Body of pancreas (tissue), 4 donors: ENCODE measurements around the gene PMEL. TPM values are rescaled to one million over a fixed set of nuclear protein-coding genes. Genes with fewer than 3 reads are reported as not detected.

Experiments
- ATAC-seq: fragments of 150-250 bp; one replicate; pipeline ENCODE4 v1.9.1; 2016
- DNase-seq, 4 donors: peaks; one replicate each; pipeline ENCODE4 v3.0.0-alpha.2; 2019
- H3K27ac ChIP-seq, 4 donors: fragments of 200-600 bp; sonication (generic); 1 replicate in 3 of 4; 2 replicates in 1 of 4; pipeline versions ENCODE4 v1.5.1 to v1.6.1; 2016 to 2019; ENCODE audit warnings: mild to moderate bottlenecking in 1 of 4, mixed read lengths in 1 of 4, moderate library complexity in 1 of 4
- H3K27me3 ChIP-seq, 2 donors: fragments of 200-600 bp; sonication (generic); one replicate each; pipeline ENCODE4 v1.6.0; 2016; ENCODE audit warnings: mild to moderate bottlenecking in 1 of 2
- H3K36me3 ChIP-seq, 2 donors: fragments of 200-600 bp; sonication (generic); replicated peaks in 1 of 2; 2 replicates each; pipeline ENCODE4 v1.5.1; 2016; ENCODE audit warnings: low read depth in 2 of 2; ENCODE audit not compliant: insufficient read depth in 1 of 2
- H3K4me1 ChIP-seq: fragments of 200-600 bp; sonication (generic); one replicate; pipeline ENCODE4 v1.6.0; 2016
- H3K4me3 ChIP-seq, 2 donors: fragments of 200-600 bp; sonication (generic); 1 replicate in 1 of 2; 2 replicates in 1 of 2; pipeline ENCODE4 v1.5.1; 2016 to 2019
- H3K9me3 ChIP-seq, 3 donors: fragments of 200-600 bp; sonication (generic); 1 replicate in 2 of 3; 2 replicates in 1 of 3; pipeline ENCODE4 v1.5.1; 2016
- CTCF ChIP-seq, 7 experiments: fragments of 450-650 bp in 4 of 7; fragments of 200-600 bp in 3 of 7; sonication (generic) in 3 of 7; IDR thresholded peaks; one replicate each; pipeline ENCODE4 v1.5.1; 2016 to 2019; ENCODE audit warnings: antibody characterized with exemption in 7 of 7
- POLR2A ChIP-seq, 3 donors: fragments of 450-650 bp; IDR thresholded peaks; one replicate each; pipeline ENCODE4 v1.6.1; 2016; ENCODE audit warnings: antibody characterized with exemption in 3 of 3, mild to moderate bottlenecking in 2 of 3
- WGBS, 2 donors: methylation state at CpG; one replicate each; pipeline ENCODE4 v1.1.5; 2017; 5-methylcytosine and 5-hydroxymethylcytosine counted together
- intact Hi-C: fragments of 100-400 bp; cut with DNase I; formaldehyde crosslinking; loops from one replicate; pipeline ENCODE4 v1.15.1; 2023
- total RNA-seq, 2 donors: library from RNA; depleted of rRNA; stranded (reverse); fragments of >200 nt; gene quantifications; one replicate each; pipeline ENCODE4 v1.1.0, GENCODE V29; 2016

PMEL gene
- total RNA-seq, 2 donors from 2014 or later: 1.6 to 2.6 TPM

- no peaks in the 10 kb centered on the region for H3K9me3 ChIP-seq
Observed at GRCh38 chr12:55972042-55972441, 6.2 kb upstream of the PMEL start.

GRCh38 chr12:55970775-55971174, 4.9 kb upstream of the PMEL start:
- no peak overlapping the region for H3K27ac ChIP-seq
- H3K4me1 ChIP-seq: peaks cover 35% of the 10 kb centered on the region
- no peaks in the 10 kb centered on the region for H3K9me3 ChIP-seq
- ATAC-seq (no peak), DNase-seq (no peak)
- TF ChIP-seq CTCF (IDR thresholded peaks at IDR 0.05) (no peak), POLR2A (IDR thresholded peaks at IDR 0.05) (no peak)
- intact Hi-C loops: no loop called here
- 87 to 96% methylated on average over 7 of the region's 7 CpGs for WGBS, 2 donors
- H3K4me3 ChIP-seq: no peak overlapping the region
- H3K27me3 ChIP-seq: no peaks in the 10 kb centered on the region
- H3K36me3 ChIP-seq: no peaks in the 10 kb centered on the region

More at GRCh38 chr12:55972042-55972441, 6.2 kb upstream of the PMEL start:
- Histone ChIP-seq H3K27me3 (no peaks in the 10 kb centered on the region), H3K4me1 (peaks cover 35% of the 10 kb centered on the region), H3K36me3 (no peaks in the 10 kb centered on the region), H3K4me3 (no peak overlapping the region), H3K27ac (peak overlapping the region in 3 of 4 donors; percentile 78 to 95 (median 89))
- 42 to 60% methylated on average over 3 of the region's 3 CpGs for WGBS, 2 donors
- ATAC-seq (no peak), DNase-seq (peak in 1 of 4 donors; percentile 12)
- no peak for TF ChIP-seq POLR2A (IDR thresholded peaks at IDR 0.05)
- TF ChIP-seq CTCF (IDR thresholded peaks at IDR 0.05): no peak
- intact Hi-C loops: no loop called here

DNA sequence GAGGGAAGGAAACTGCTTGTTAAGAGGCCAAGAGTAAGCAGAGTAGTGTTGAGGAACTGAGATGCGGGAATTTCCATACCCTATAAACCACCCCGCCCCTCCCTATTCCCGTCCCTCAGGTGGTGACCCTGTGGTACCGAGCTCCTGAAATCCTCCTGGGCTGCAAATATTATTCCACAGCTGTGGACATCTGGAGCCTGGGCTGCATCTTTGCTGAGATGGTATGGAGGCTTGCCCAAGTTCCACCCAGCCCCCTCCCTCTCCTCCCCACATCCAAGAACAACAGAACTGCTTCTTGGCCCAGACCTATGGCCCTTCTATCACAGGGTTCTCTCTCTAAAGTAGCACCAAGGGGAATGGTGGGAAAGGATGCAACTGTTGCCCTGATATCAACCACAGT, 3.5 kb upstream of the PMEL start:
- no peak for ATAC-seq
- H3K36me3 ChIP-seq: no peaks in the 10 kb centered on the region
- no peak overlapping the region for H3K4me3 ChIP-seq
- WGBS, 2 donors: 81 to 88% methylated on average over 4 of the region's 4 CpGs
- no peaks in the 10 kb centered on the region for H3K27me3 ChIP-seq
- no peak overlapping the region for H3K27ac ChIP-seq
- peak in 1 of 4 donors; percentile 13 for DNase-seq
- no peaks in the 10 kb centered on the region for H3K9me3 ChIP-seq
- intact Hi-C loops: no loop called here
- TF ChIP-seq POLR2A (IDR thresholded peaks at IDR 0.05): no peak
- peaks cover 31% of the 10 kb centered on the region for H3K4me1 ChIP-seq

GRCh38 chr12:55966408-55967281, 803 bp upstream of the PMEL start, which contains the start of gene CDK2:
Gene CDK2 (plus strand): TSS chr12:55966830. CDS start chr12:55967009, 179 bp downstream.
- intact Hi-C loops: no loop called here
- Histone ChIP-seq H3K9me3 (no peaks in the 10 kb centered on the region), H3K4me1 (peaks cover 19% of the 10 kb centered on the region), H3K27me3 (no peaks in the 10 kb centered on the region), H3K27ac (peak within 1 kb of the TSS; percentile 57 to 90 (median 82)), H3K36me3 (no peaks in the 10 kb centered on the region), H3K4me3 (peak within 1 kb of the TSS; percentile 59 to 78)
- WGBS, 2 donors: 0 to 1% methylated on average over 22 to 45 of the region's 45 CpGs
- DNase-seq: peak; percentile 95 to 97 (median 96)
- ATAC-seq: peak; percentile 99
- TF ChIP-seq CTCF (IDR thresholded peaks at IDR 0.05) (no peak), POLR2A (IDR thresholded peaks at IDR 0.05) (peak; percentile 58 to 84 (median 80))

GRCh38 chr12:55965240-55965639, 602 bp downstream of the PMEL start:
- no peak overlapping the region for H3K27ac ChIP-seq
- 66 to 84% methylated on average over 5 of the region's 5 CpGs for WGBS, 2 donors
- DNase-seq: no peak

More at GRCh38 chr12:55965240-55965639, 602 bp downstream of the PMEL start:
- no peaks in the 10 kb centered on the region for H3K27me3 ChIP-seq
- no peaks in the 10 kb centered on the region for H3K36me3 ChIP-seq
- H3K9me3 ChIP-seq: no peaks in the 10 kb centered on the region
- peaks cover 19% of the 10 kb centered on the region for H3K4me1 ChIP-seq
- TF ChIP-seq CTCF (IDR thresholded peaks at IDR 0.05) (no peak), POLR2A (IDR thresholded peaks at IDR 0.05) (no peak)
- no peak overlapping the region for H3K4me3 ChIP-seq
- no peak for ATAC-seq
- intact Hi-C loops: no loop called here
